AG10803 (cell line): ENCODE data around the gene CNIH3.
A peak's percentile ranks its signal among the peaks of the same experiment; 100 is the strongest.

ENCODE experiments used
- DNase-seq: peaks from one replicate; pipeline ENCODE4 v3.0.0; 2010; ENCODE audit warnings: low read depth
- H3K4me3 ChIP-seq: 2 replicates; pipeline ENCODE4 v1.5.1; 2011; ENCODE audit warnings: mild to moderate bottlenecking, low read length, control low read depth
- TF ChIP-seq, protein P1 (sequence below): conservative IDR thresholded peaks from 2 replicates; pipeline ENCODE4 v1.5.1; 2011; ENCODE audit warnings: mild to moderate bottlenecking, low read length, control low read depth, inconsistent platforms

CNIH3 gene

DNA sequence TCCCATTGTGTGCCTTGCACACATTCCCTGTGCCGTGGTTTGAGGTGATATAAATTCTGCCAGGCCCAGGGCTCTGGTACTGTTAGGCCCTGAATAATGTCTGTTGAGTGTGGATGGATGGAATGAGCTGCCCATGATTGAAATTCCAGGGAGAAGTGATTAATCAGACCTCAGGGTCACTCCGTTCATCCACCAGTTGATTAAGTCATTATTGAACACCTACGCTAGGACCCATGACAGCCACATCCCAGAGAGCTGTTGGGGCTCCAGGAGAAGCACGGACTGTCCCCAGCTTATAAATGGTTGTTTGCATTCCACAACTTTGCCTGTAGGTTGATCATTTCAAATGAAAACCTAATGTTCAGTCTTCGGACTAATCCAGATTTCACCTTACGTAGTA, 98.4 kb downstream of the CNIH3 start:
- no peak for DNase-seq
- no peak overlapping the region for H3K4me3 ChIP-seq
- TF ChIP-seq, protein P1, sequence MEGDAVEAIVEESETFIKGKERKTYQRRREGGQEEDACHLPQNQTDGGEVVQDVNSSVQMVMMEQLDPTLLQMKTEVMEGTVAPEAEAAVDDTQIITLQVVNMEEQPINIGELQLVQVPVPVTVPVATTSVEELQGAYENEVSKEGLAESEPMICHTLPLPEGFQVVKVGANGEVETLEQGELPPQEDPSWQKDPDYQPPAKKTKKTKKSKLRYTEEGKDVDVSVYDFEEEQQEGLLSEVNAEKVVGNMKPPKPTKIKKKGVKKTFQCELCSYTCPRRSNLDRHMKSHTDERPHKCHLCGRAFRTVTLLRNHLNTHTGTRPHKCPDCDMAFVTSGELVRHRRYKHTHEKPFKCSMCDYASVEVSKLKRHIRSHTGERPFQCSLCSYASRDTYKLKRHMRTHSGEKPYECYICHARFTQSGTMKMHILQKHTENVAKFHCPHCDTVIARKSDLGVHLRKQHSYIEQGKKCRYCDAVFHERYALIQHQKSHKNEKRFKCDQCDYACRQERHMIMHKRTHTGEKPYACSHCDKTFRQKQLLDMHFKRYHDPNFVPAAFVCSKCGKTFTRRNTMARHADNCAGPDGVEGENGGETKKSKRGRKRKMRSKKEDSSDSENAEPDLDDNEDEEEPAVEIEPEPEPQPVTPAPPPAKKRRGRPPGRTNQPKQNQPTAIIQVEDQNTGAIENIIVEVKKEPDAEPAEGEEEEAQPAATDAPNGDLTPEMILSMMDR: no peak

DNA sequence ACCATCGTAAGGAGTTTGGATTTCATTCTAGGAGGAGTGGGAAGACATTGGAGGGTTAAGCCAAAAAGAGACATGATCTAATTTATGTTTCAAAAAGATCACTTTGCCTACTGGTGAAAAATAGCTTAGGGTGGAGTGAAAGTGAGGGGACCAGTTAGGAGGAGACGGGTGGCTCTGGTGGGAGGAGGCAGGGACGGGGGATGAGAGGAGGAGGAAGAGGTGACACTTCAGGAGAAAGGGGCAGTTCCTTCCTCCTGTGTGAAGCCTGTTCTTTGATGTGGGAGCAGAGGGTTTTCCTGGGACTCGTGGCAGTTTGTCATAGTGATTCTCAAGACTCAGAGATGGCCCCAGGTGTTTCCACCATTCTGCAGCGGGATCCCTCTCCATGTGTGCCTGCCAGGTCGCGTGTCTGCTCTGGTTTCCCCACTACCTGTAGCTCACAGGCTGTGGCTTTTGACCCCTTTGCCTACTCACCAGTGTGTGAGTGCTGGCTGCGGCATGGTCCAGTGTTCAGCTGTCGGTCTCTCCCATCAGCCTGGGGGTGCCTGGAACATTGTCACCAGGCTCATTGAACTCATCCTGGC, 102.4 kb downstream of the CNIH3 start:
- DNase-seq: no peak
- TF ChIP-seq, protein P1: no peak
- no peak overlapping the region for H3K4me3 ChIP-seq

DNA sequence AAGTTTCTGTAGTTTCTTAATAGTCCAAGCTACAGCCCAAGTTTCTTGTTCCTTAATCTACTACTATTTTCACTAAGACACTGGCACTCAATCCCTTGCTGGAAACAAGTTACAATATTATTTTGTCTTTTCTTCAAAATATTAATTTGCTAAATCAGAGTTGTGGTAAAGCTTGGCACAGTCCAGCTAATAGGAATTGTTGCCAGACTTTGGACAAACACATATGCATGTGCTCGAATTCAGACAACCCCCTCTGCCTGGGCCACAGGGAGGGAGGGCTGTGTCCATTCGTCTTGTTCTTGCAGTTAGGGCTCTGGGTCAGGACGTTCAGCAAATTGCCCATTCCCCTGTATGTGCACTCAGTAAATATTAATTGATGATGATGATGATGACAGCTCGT, 103.6 kb downstream of the CNIH3 start:
- DNase-seq: peak; percentile 15

DNA sequence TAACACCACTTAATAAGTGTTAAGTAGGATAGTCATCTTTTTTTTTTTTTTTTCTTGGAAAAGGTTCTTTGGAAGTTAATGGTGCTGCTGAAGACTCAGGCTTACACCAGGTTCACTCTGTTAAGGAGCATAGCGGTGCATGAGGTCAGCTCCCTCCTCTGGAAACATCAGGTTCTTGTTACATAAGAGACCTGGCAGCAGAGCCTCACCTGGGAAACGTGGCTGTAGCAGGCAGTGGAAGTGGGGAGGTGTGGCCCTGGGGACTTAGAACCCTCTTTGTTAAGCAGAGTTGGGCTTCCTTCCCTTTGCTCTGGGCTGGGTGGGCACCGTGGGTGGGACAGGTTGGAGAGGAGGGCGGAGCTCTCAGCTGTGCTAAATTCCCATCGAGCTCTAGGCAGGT, 104.1 kb downstream of the CNIH3 start:
- no peak for DNase-seq
- TF ChIP-seq, protein P1: no peak

More for the DNA sequence above, 103.6 kb downstream of the CNIH3 start:
- H3K4me3 ChIP-seq: no peak overlapping the region
- TF ChIP-seq, protein P1: no peak

DNA sequence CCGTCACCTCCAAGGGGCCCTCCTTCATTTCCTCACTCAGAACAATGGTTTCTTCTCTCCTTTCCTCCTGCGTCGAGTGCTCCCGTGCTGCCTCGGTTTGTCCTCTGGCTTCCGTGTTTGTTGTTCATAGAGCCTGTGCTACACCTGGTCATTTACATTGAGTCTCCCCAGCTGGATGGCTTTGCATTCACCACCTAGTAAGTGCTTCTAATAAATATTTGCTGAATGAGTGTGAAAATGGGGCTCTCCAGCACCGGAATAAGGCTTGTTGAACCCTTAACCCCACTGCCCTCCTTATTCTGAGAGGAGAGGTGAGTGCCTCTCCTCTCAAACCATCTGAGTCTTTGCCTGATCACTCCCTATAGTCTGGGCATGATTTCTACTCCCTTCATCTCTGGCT, 104.9 kb downstream of the CNIH3 start:
- TF ChIP-seq, protein P1: no peak
- H3K4me3 ChIP-seq: no peak overlapping the region
- no peak for DNase-seq

More for the DNA sequence above, 104.1 kb downstream of the CNIH3 start:
- H3K4me3 ChIP-seq: no peak overlapping the region

DNA sequence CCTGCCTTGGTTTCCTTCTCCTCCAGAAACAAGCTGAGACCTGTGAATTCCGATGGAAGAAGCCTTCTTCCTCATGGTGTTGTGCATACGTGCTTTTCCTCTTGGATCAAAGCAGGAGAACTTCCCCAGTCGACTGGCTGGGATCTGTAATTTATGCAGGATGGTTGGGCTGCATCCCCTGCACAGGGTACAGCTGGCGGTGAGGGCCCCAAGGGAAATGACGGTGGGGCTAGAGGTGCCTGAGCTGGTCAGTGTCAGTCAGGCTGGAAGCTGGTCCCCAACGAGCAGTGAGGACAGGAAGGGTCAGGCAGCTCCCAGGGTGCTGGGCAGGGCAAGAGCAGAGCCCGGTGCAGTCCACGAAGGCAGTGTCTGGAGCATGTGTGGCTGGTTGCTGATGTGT, 106.7 kb downstream of the CNIH3 start:
- TF ChIP-seq, protein P1: no peak
- no peak overlapping the region for H3K4me3 ChIP-seq
- no peak for DNase-seq

DNA sequence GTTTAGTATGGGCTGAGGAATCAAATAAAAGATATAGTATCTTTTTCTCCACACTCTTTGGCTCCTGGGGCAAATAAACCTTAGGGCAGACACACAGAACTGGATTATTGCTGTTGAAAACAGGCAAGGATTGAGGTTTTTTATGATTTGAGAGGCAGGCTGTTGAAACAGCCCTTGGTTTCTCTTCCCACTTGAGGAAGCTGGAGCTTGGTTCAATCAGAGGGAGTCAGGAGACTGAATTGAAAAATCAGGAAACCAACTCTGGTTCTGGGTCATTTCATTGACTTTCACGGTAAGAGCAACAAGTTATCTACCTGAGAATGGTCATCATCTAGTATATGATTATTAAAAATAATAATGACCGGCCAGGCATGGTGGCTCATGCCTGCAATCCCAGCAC, 108.4 kb downstream of the CNIH3 start:
- TF ChIP-seq, protein P1: no peak
- no peak overlapping the region for H3K4me3 ChIP-seq
- DNase-seq: no peak
